Mesenchymal stem cell (in vitro differentiated cells and primary cell): Measurements from ENCODE around the gene ITPKB.

ENCODE experiments used
- DNase-seq: peaks from one replicate; pipeline ENCODE4 v3.0.0-alpha.2; 2013
- H2AFZ ChIP-seq: one replicate; pipeline ENCODE4 v1.6.1; 2013; ENCODE audit warnings: low read depth, mild to moderate bottlenecking, control low read depth, inconsistent platforms, low read length, moderate library complexity
- H2AK5ac ChIP-seq: 2 replicates; pipeline ENCODE4 v1.6.1; 2013; ENCODE audit warnings: low read length, moderate library complexity, mild to moderate bottlenecking, inconsistent platforms; ENCODE audit not compliant: severe bottlenecking
- H2BK120ac ChIP-seq: one replicate; pipeline ENCODE4 v1.6.1; 2013; ENCODE audit warnings: low read depth, mild to moderate bottlenecking, inconsistent platforms, low read length, moderate library complexity
- H2BK12ac ChIP-seq, 2 experiments: one replicate each; pipeline ENCODE4 v1.6.1; 2013; ENCODE audit warnings: inconsistent platforms in 2 of 2, low read length in 2 of 2, mild to moderate bottlenecking in 2 of 2, moderate library complexity in 2 of 2, control low read depth in 1 of 2
- H2BK15ac ChIP-seq: one replicate; pipeline ENCODE4 v1.6.1; 2013; ENCODE audit warnings: mild to moderate bottlenecking, low read depth, inconsistent platforms; ENCODE audit not compliant: poor library complexity, severe bottlenecking
- H2BK5ac ChIP-seq: 2 replicates; pipeline ENCODE4 v1.6.1; 2013; ENCODE audit warnings: low read depth, mild to moderate bottlenecking, low read length, control low read depth, inconsistent platforms; ENCODE audit not compliant: poor library complexity, severe bottlenecking
- H3K14ac ChIP-seq, 2 experiments: one replicate each; pipeline ENCODE4 v1.6.1; 2013; ENCODE audit warnings: inconsistent platforms in 2 of 2, low read length in 2 of 2, control low read depth in 1 of 2, mild to moderate bottlenecking in 1 of 2, moderate library complexity in 1 of 2
- H3K18ac ChIP-seq, 2 experiments: one replicate each; pipeline ENCODE4 v1.6.1; 2013; ENCODE audit warnings: inconsistent platforms in 2 of 2, low read length in 2 of 2, control low read depth in 1 of 2, low read depth in 1 of 2, mild to moderate bottlenecking in 1 of 2
- H3K23ac ChIP-seq, 2 experiments: one replicate each; pipeline ENCODE4 v1.6.1; 2013; ENCODE audit warnings: inconsistent platforms in 2 of 2, low read length in 2 of 2, mild to moderate bottlenecking in 2 of 2, moderate library complexity in 2 of 2, control low read depth in 1 of 2
- H3K27ac ChIP-seq: 2 replicates; pipeline ENCODE4 v1.5.1; 2013; ENCODE audit warnings: mild to moderate bottlenecking, moderate library complexity, low read length, control low read depth, inconsistent platforms; ENCODE audit not compliant: poor library complexity, severe bottlenecking
- H3K27me3 ChIP-seq, 2 experiments: 2 replicates each; pipeline versions ENCODE4 v1.6.1 to v1.7.0; 2013; ENCODE audit warnings: low read length in 2 of 2, mild to moderate bottlenecking in 2 of 2, moderate library complexity in 2 of 2, control low read depth in 1 of 2, inconsistent platforms in 1 of 2; ENCODE audit not compliant: control insufficient read depth in 1 of 2, insufficient read depth in 1 of 2
- H3K36me3 ChIP-seq, 2 experiments: 2 replicates each; pipeline versions ENCODE4 v1.6.1 to v1.7.0; 2013; ENCODE audit warnings: low read length in 2 of 2, control low read depth in 1 of 2, inconsistent platforms in 1 of 2, low read depth in 1 of 2, mild to moderate bottlenecking in 1 of 2; ENCODE audit not compliant: insufficient read depth in 2 of 2, control insufficient read depth in 1 of 2
- H3K4ac ChIP-seq, 2 experiments: one replicate each; pipeline ENCODE4 v1.6.1; 2013; ENCODE audit warnings: inconsistent platforms in 2 of 2, low read length in 2 of 2, mild to moderate bottlenecking in 2 of 2, moderate library complexity in 2 of 2, control low read depth in 1 of 2, low read depth in 1 of 2
- H3K4me1 ChIP-seq: 2 replicates; pipeline ENCODE4 v1.6.1; 2013; ENCODE audit warnings: low read depth, low read length, control low read depth; ENCODE audit not compliant: control insufficient read depth, insufficient read depth
- H3K4me2 ChIP-seq: 2 replicates; pipeline ENCODE4 v1.6.1; 2013; ENCODE audit warnings: low read length, mild to moderate bottlenecking, inconsistent platforms; ENCODE audit not compliant: poor library complexity, severe bottlenecking
- H3K4me3 ChIP-seq, 2 experiments: 2 replicates each; pipeline versions ENCODE4 v1.5.1 to v1.7.0; 2013; ENCODE audit warnings: low read length in 2 of 2, mild to moderate bottlenecking in 2 of 2, control low read depth in 1 of 2, low read depth in 1 of 2; ENCODE audit not compliant: insufficient read depth in 1 of 2
- H3K79me1 ChIP-seq: replicated peaks from 2 replicates; pipeline ENCODE4 v1.6.1; 2013; ENCODE audit warnings: mild to moderate bottlenecking, control low read depth, low read length, inconsistent platforms; ENCODE audit not compliant: poor library complexity, severe bottlenecking
- H3K9ac ChIP-seq: 2 replicates; pipeline ENCODE4 v1.7.0; 2013; ENCODE audit warnings: mild to moderate bottlenecking, low read length, moderate library complexity
- H3K9me3 ChIP-seq: 2 replicates; pipeline ENCODE4 v1.7.0; 2013; ENCODE audit warnings: mild to moderate bottlenecking, low read length; ENCODE audit not compliant: control insufficient read depth
- H4K8ac ChIP-seq: one replicate; pipeline ENCODE4 v1.6.1; 2013; ENCODE audit warnings: inconsistent platforms, mild to moderate bottlenecking, low read length, moderate library complexity
- H4K91ac ChIP-seq: one replicate; pipeline ENCODE4 v1.6.1; 2013; ENCODE audit warnings: mild to moderate bottlenecking, low read length, inconsistent platforms
- WGBS: methylation state at CpG from one replicate; pipeline ENCODE4 v1.1.7; 2013; ENCODE audit warnings: mixed read lengths; 5-methylcytosine and 5-hydroxymethylcytosine counted together

The ITPKB gene

DNA sequence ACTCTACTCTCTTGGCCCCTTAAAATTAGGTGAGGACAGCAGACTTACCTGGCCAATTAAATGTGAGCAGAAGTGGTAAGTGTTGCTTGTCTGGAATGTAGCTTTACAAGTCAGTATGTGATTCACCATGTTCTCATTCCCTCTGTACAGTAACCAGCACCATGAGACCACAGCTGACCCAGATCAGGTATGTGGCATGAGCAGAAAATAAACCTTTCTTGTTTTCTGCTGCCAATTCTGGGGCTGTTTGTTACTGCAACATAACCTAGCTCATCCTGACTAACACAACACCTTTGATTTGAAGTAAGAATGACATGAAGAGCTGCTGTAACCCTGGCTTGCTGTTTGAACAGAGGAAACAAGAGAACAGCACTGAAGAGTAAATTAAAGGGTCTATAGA lies 24.9 kb downstream of the ITPKB start:
- Histone ChIP-seq H3K23ac (no peak overlapping the region), H2BK15ac (no peak overlapping the region), H3K18ac (no peak overlapping the region), H2AK5ac (no peak overlapping the region), H2BK5ac (no peak overlapping the region), H2BK12ac (no peak overlapping the region), H2AFZ (no peak overlapping the region), H3K4me1 (peaks cover 7% of the 10 kb centered on the region), H3K14ac (no peak overlapping the region), H2BK120ac (no peak overlapping the region), H3K79me1 (peaks cover 35% of the 10 kb centered on the region), H3K36me3 (peaks cover 1 to 3% of the 10 kb centered on the region in 2 experiments), H3K4me3 (no peak overlapping the region), H4K91ac (no peak overlapping the region), H3K27ac (no peak overlapping the region), H3K27me3 (no peaks in the 10 kb centered on the region), H3K9ac (no peak overlapping the region), H3K9me3 (peaks cover 6% of the 10 kb centered on the region), H4K8ac (no peak overlapping the region), H3K4me2 (no peak overlapping the region), H3K4ac (no peak overlapping the region)
- DNase-seq, result no peak

DNA sequence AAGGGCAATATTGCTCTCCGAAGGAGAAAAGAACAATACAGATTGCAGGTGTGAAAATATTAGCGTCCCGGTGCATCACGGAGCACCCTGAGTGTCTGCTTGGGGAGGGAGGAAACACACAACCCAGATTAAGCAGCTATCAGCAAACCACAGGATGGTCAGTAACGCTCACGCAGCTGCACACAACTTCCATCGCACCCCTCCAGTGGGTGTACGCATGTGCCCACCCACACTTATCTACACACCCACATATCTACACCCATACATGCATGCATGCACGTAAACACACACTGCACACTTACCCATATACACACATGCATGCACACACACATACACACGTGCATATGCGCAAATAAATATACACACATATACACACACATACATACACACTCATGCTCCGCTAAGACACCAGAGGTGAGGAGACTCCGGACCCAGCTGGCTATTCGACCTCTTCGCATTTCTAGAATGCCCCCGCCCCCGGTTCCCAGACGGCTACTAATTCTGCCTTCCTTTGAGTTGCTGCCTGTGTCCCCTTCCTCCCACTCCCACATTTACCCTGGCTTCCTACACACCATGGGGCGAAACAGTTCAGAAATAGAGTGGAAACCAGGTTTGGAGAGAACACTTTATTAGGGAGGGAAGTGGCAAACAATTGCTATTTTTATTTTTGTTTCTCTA lies 26.2 kb downstream of the ITPKB start:
- peaks cover 41% of the 10 kb centered on the region for H3K79me1 ChIP-seq
- H2BK5ac ChIP-seq, result no peak overlapping the region
- no peak for DNase-seq
- no peaks in the 10 kb centered on the region for H3K27me3 ChIP-seq
- no peak overlapping the region for H4K8ac ChIP-seq
- no peak overlapping the region for H3K4me2 ChIP-seq
- no peak overlapping the region for H3K27ac ChIP-seq
- H2AFZ ChIP-seq, result no peak overlapping the region
- peaks cover 12% of the 10 kb centered on the region for H3K4me1 ChIP-seq
- H3K9ac ChIP-seq, result no peak overlapping the region
- no peak overlapping the region for H2AK5ac ChIP-seq
- no peak overlapping the region for H3K4ac ChIP-seq
- H3K36me3 ChIP-seq, result peaks cover 3% of the 10 kb centered on the region in 2 experiments
- no peak overlapping the region for H4K91ac ChIP-seq
- no peak overlapping the region for H2BK15ac ChIP-seq
- no peak overlapping the region for H3K14ac ChIP-seq
- no peak overlapping the region for H3K4me3 ChIP-seq
- 93% methylated on average over 17 of the region's 19 CpGs for WGBS
- no peak overlapping the region for H2BK12ac ChIP-seq
- no peak overlapping the region for H3K18ac ChIP-seq
- no peak overlapping the region for H3K23ac ChIP-seq
- H3K9me3 ChIP-seq, result peaks cover 6% of the 10 kb centered on the region
- no peak overlapping the region for H2BK120ac ChIP-seq

DNA sequence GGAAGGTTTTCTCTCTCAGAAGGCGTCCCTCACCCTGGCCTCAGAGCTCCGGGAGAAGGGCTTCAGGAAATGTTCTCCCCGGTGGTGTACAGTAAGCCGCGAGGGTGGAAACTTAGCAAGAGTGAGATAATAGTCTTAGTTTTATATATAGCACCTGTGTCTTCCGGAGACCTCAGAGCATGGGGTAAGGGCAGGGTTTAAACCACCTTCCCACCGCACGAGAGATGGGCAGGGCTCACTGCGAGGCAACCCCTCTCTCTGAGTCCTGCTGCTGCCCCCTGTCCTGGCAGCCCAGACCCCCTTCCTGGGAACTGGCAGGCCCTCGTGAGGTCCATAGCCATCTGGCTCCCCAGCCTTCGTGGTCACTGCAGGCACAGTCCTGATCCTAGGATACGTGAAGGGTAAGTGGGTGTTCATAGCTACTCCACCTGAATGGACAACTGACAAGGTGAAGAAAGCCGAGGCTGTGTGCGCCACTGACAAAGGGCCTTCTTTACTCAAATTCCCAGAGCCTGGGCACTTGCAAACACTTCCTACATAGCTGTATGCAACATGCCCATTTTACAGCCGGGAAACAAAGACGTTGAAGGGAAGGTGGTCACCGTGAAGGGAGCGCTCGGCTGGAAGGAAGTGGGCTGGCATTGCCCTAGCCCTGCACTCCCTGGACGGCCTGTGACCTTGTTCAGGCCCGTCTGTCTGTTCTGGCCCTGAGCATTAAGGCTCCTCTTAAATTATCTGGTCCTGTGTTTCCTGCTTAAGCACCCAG lies 26.9 kb downstream of the ITPKB start:
- Histone ChIP-seq H3K27me3 (no peaks in the 10 kb centered on the region), H4K91ac (peak overlapping the region; percentile 37), H3K9ac (no peak overlapping the region), H4K8ac (no peak overlapping the region), H3K4me3 (no peak overlapping the region), H2AFZ (no peak overlapping the region), H2BK15ac (no peak overlapping the region), H2AK5ac (no peak overlapping the region), H2BK5ac (no peak overlapping the region), H3K4ac (no peak overlapping the region), H3K9me3 (peaks cover 6% of the 10 kb centered on the region), H3K4me2 (no peak overlapping the region), H2BK12ac (no peak overlapping the region), H2BK120ac (no peak overlapping the region), H3K23ac (no peak overlapping the region), H3K79me1 (peaks cover 41% of the 10 kb centered on the region), H3K4me1 (peaks cover 8% of the 10 kb centered on the region), H3K18ac (no peak overlapping the region), H3K27ac (no peak overlapping the region), H3K14ac (no peak overlapping the region), H3K36me3 (peaks cover 3% of the 10 kb centered on the region in 2 experiments)
- DNase-seq, result no peak
- 87% methylated on average over 21 of the region's 21 CpGs for WGBS

DNA sequence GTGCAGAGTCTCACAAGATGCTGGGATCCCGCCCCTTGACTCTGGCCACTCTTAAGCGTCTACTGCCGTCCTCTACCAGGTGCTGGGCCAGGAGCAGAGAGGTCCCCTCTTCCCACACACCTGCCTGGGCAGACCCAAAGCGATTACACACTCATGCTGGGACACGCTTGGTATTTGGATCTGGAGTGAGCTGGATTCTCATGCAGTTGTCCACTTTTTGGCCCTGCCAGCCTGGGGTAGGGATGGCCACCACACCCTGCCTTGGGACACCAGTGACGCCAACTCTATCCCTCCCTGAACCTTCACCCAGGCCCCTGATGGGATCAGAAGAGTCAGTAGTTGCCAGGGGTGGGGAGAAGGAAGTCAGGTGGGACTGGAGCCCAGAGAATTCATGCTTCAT lies 28.6 kb downstream of the ITPKB start:
- no peak overlapping the region for H2BK120ac ChIP-seq
- H4K91ac ChIP-seq, result no peak overlapping the region
- peak overlapping the region in 1 of 2 experiments; percentile 9 for H2BK12ac ChIP-seq
- H3K36me3 ChIP-seq, result peaks cover 3 to 5% of the 10 kb centered on the region in 2 experiments
- H3K79me1 ChIP-seq, result peaks cover 46% of the 10 kb centered on the region
- H4K8ac ChIP-seq, result no peak overlapping the region
- no peak overlapping the region for H3K4me3 ChIP-seq
- 85% methylated on average over 4 of the region's 6 CpGs for WGBS
- H3K27ac ChIP-seq, result no peak overlapping the region
- H3K4me2 ChIP-seq, result no peak overlapping the region
- H2AK5ac ChIP-seq, result no peak overlapping the region
- H3K4ac ChIP-seq, result no peak overlapping the region
- H3K27me3 ChIP-seq, result no peaks in the 10 kb centered on the region
- no peak overlapping the region for H3K14ac ChIP-seq
- no peak for DNase-seq
- no peak overlapping the region for H2BK15ac ChIP-seq
- H2AFZ ChIP-seq, result no peak overlapping the region
- no peak overlapping the region for H3K23ac ChIP-seq
- H3K9ac ChIP-seq, result no peak overlapping the region
- no peak overlapping the region for H3K18ac ChIP-seq
- H3K4me1 ChIP-seq, result peaks cover 8% of the 10 kb centered on the region
- no peak overlapping the region for H2BK5ac ChIP-seq
- H3K9me3 ChIP-seq, result peaks cover 6% of the 10 kb centered on the region
